Heart left ventricle (tissue), 13 donors: ENCODE measurements around the gene P4HTM.

Source experiments
- POLR2A ChIP-seq, 2 donors: fragments of 450-650 bp; IDR thresholded peaks; one replicate each; pipeline ENCODE4 v1.6.1; 2017; ENCODE audit warnings: antibody characterized with exemption in 2 of 2, mild to moderate bottlenecking in 2 of 2, moderate library complexity in 2 of 2
- TF ChIP-seq, protein P1 (sequence below), 12 donors: fragments of 200-600 bp; sonication (generic) in 4 of 12; IDR thresholded peaks; one replicate each; pipeline versions ENCODE4 v1.5.0 to v1.8.0; 2018 to 2022; ENCODE audit warnings: antibody characterized with exemption in 12 of 12, mild to moderate bottlenecking in 5 of 12
- donor health status: ischemic (EF 13 %, LVEDD 7.1; RV severe dilation, severe dysfunction).
- donor health status: DM: no; HTN: yes; CAD: no.
- donor health status: DM: no; HTN: no; CAD: no.
- donor health status: ischemic (EF 25% LVEDD 6.9; RV normal size, moderate dysfunction).
- donor health status: ischemic (EF 25% LVEDD 5.7; RV mildly dilated, moderate dysfunction).
- donor health status: ischemic (EF 35%, LVEDD 5.7; RV mildly dilated, moderate dysfunction).
- donor health status: nonischemic (EF 11% LVEDD 7.7; RV severe dilation, severe dysfunction).
- donor health status: DM: yes; HTN: yes; CAD: no.
- donor health status: PGD.
- donor health status: ischemic (EF 29% LVEDD 5.4; RV normal size, mild dysfunction).
- donor health status: nonischemic (EF 23%, LVEDD 6.1; RV moderate dilation, normal function).

- no peak for TF ChIP-seq POLR2A (IDR thresholded peaks at IDR 0.05)
- TF ChIP-seq, protein P1, sequence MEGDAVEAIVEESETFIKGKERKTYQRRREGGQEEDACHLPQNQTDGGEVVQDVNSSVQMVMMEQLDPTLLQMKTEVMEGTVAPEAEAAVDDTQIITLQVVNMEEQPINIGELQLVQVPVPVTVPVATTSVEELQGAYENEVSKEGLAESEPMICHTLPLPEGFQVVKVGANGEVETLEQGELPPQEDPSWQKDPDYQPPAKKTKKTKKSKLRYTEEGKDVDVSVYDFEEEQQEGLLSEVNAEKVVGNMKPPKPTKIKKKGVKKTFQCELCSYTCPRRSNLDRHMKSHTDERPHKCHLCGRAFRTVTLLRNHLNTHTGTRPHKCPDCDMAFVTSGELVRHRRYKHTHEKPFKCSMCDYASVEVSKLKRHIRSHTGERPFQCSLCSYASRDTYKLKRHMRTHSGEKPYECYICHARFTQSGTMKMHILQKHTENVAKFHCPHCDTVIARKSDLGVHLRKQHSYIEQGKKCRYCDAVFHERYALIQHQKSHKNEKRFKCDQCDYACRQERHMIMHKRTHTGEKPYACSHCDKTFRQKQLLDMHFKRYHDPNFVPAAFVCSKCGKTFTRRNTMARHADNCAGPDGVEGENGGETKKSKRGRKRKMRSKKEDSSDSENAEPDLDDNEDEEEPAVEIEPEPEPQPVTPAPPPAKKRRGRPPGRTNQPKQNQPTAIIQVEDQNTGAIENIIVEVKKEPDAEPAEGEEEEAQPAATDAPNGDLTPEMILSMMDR (IDR thresholded peaks at IDR 0.05): no peak
These were observed 29.1 kb upstream of the P4HTM start for GRCh38 chr3:48960841-48961413.
